HFF-Myc (cell line): ENCODE data around the gene CLIC5.

ENCODE experiments used
- DNase-seq: peaks from one replicate; pipeline ENCODE4 v3.0.0-alpha.2; 2011; ENCODE audit warnings: low read depth; ENCODE audit errors: extremely low read depth
- H3K4me3 ChIP-seq: replicated peaks from 2 replicates; pipeline ENCODE4 v1.5.1; 2011; ENCODE audit warnings: low read depth, mild to moderate bottlenecking, control low read depth, low read length
- CTCF ChIP-seq: IDR thresholded peaks from 2 replicates; pipeline ENCODE4 v1.5.1; 2012; ENCODE audit warnings: mild to moderate bottlenecking, low read depth, low read length, control low read depth; ENCODE audit errors: missing control alignments

Gene CLIC5

GRCh38 chr6:45892196-45892595 is 123.5 kb downstream of the CLIC5 start:
- TF ChIP-seq CTCF, result no peak
- H3K4me3 ChIP-seq, result no peak overlapping the region

GRCh38 chr6:45886776-45887175 is 128.9 kb downstream of the CLIC5 start:
- no peak for DNase-seq
- no peak overlapping the region for H3K4me3 ChIP-seq
- no peak for TF ChIP-seq CTCF

More at GRCh38 chr6:45892196-45892595, 123.5 kb downstream of the CLIC5 start:
- DNase-seq, result no peak

- TF ChIP-seq CTCF, result no peak
These were observed 131.3 kb downstream of the CLIC5 start for GRCh38 chr6:45884336-45884735.

GRCh38 chr6:45882671-45883070 is 133.0 kb downstream of the CLIC5 start:
- no peak overlapping the region for H3K4me3 ChIP-seq
- TF ChIP-seq CTCF, result no peak
- DNase-seq, result no peak

More at GRCh38 chr6:45884336-45884735, 131.3 kb downstream of the CLIC5 start:
- no peak overlapping the region for H3K4me3 ChIP-seq
- no peak for DNase-seq

GRCh38 chr6:45881705-45882467 is 133.8 kb downstream of the CLIC5 start:
- H3K4me3 ChIP-seq, result no peak overlapping the region
- no peak for DNase-seq
- no peak for TF ChIP-seq CTCF

GRCh38 chr6:45880676-45881075 is 135.0 kb downstream of the CLIC5 start:
- no peak for DNase-seq
- TF ChIP-seq CTCF, result no peak
- H3K4me3 ChIP-seq, result no peak overlapping the region

GRCh38 chr6:45880159-45880558 is 135.5 kb downstream of the CLIC5 start:
- TF ChIP-seq CTCF, result no peak
- H3K4me3 ChIP-seq, result no peak overlapping the region
- DNase-seq, result no peak
